ENCODE measurements around the gene EIF4G3. TPM values are rescaled to one million over a fixed set of nuclear protein-coding genes. Genes with fewer than 3 reads are reported as not detected.
A peak's percentile ranks its signal among the peaks of the same experiment; 100 is the strongest.

The EIF4G3 gene
- total and polyA plus RNA-seq, 2 donors (not counting 3 experiments of a cell fraction or from before 2014, with no cell fraction given): 40.7 to 78.5 TPM

GRCh38 chr1:21162740-21163464 lies 13.8 kb downstream of the EIF4G3 start:
- no peaks in the 10 kb centered on the region for H3K27me3 ChIP-seq (ENCODE audit: control insufficient read depth in 2 of 2, insufficient read depth in 2 of 2, low read length in 2 of 2)
- intact Hi-C loops (cut with micrococcal nuclease): no loop called here
- DNase-seq (ENCODE audit: low read depth, low spot score) (peak; percentile 55), FAIRE-seq (no peak)
- ChIA-PET CTCF (interaction anchor here (0.8 to 1.8 kb wide), 5 partner anchors 9 to 38 kb away, joined by 3 to 13 read pairs (median 3); no protein-coding TSS in a partner anchor), POLR2A (interaction anchor here (0.6 kb wide), 2 partner anchors 19 to 97 kb away, joined by 3 to 5 read pairs; no protein-coding TSS in a partner anchor)
- H2AFZ ChIP-seq (ENCODE audit: low read depth, low read length): no peak overlapping the region
- peaks cover 0 to 7% of the 10 kb centered on the region in 2 experiments for H3K36me3 ChIP-seq (ENCODE audit: control insufficient read depth in 2 of 2, extremely low read depth in 1 of 2, insufficient read depth in 2 of 2, low read length in 2 of 2)
- no TSS peak for BruUV-seq (replicated peaks)
- no peak overlapping the region for H3K9ac ChIP-seq (replicated peaks; ENCODE audit: extremely low read depth, insufficient read depth, low read length)
- TF ChIP-seq JUN (IDR thresholded peaks at IDR 0.05; ENCODE audit: borderline replicate concordance, insufficient read depth, insufficient read length, low read depth): no peak
- TF ChIP-seq POLR2AphosphoS5 (IDR thresholded peaks at IDR 0.05; ENCODE audit: insufficient read depth, low read depth, low read length): no peak
- no peak for TF ChIP-seq GATA2 (IDR thresholded peaks at IDR 0.05; ENCODE audit: insufficient read depth, insufficient read length, low read depth, low read length)
- TF ChIP-seq, protein P1, sequence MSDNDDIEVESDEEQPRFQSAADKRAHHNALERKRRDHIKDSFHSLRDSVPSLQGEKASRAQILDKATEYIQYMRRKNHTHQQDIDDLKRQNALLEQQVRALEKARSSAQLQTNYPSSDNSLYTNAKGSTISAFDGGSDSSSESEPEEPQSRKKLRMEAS (IDR thresholded peaks at IDR 0.05; ENCODE audit: insufficient read depth, insufficient read length): no peak
- no peak for TF ChIP-seq POLR2A (IDR thresholded peaks at IDR 0.05; ENCODE audit: low read depth, low read length)
- TF ChIP-seq EZH2 (IDR thresholded peaks at IDR 0.05; ENCODE audit: borderline replicate concordance, low read depth, low read length, severe bottlenecking): no peak
- TF ChIP-seq, protein P2, sequence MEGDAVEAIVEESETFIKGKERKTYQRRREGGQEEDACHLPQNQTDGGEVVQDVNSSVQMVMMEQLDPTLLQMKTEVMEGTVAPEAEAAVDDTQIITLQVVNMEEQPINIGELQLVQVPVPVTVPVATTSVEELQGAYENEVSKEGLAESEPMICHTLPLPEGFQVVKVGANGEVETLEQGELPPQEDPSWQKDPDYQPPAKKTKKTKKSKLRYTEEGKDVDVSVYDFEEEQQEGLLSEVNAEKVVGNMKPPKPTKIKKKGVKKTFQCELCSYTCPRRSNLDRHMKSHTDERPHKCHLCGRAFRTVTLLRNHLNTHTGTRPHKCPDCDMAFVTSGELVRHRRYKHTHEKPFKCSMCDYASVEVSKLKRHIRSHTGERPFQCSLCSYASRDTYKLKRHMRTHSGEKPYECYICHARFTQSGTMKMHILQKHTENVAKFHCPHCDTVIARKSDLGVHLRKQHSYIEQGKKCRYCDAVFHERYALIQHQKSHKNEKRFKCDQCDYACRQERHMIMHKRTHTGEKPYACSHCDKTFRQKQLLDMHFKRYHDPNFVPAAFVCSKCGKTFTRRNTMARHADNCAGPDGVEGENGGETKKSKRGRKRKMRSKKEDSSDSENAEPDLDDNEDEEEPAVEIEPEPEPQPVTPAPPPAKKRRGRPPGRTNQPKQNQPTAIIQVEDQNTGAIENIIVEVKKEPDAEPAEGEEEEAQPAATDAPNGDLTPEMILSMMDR (IDR thresholded peaks at IDR 0.05; ENCODE audit: extremely low read depth in 1 of 2, insufficient read depth in 1 of 2, low read depth in 1 of 2, low read length in 2 of 2): no peak
- TF ChIP-seq MYC (IDR thresholded peaks at IDR 0.05; ENCODE audit: low read depth, low read length): no peak
- TF ChIP-seq FOS (IDR thresholded peaks at IDR 0.05; ENCODE audit: borderline replicate concordance, insufficient read depth, low read length): no peak
- dilution Hi-C loops (cut with MboI; ENCODE audit: extremely low pct_ligation_motif_present, low sequenced_read_pairs): no loop called here
- H3K4me1 ChIP-seq (ENCODE audit: control insufficient read depth, extremely low read depth, insufficient read depth, low read length): no peaks in the 10 kb centered on the region
- H3K4me3 ChIP-seq (replicated peaks in 1 of 3; ENCODE audit: insufficient read depth in 1 of 3, low read depth in 1 of 3, low read length in 3 of 3): no peak overlapping the region
- H3K9me1 ChIP-seq (replicated peaks; ENCODE audit: control insufficient read depth, extremely low read depth, insufficient read depth, low read length): no peaks in the 10 kb centered on the region
- peaks cover 90% of the 10 kb centered on the region for H3K79me2 ChIP-seq (ENCODE audit: control insufficient read depth, insufficient read depth, low read length)
- peaks cover 4% of the 10 kb centered on the region for H4K20me1 ChIP-seq (replicated peaks; ENCODE audit: control insufficient read depth, extremely low read depth, insufficient read depth, low read length)
- no peak overlapping the region for H3K27ac ChIP-seq (ENCODE audit: insufficient read depth, low read depth, low read length)
- no peak overlapping the region for H3K4me2 ChIP-seq (ENCODE audit: insufficient read depth, low read length)
- H3K9me3 ChIP-seq (replicated peaks; ENCODE audit: control insufficient read depth, insufficient read depth, low read length): no peaks in the 10 kb centered on the region

Data from endothelial cell of umbilical vein (primary cell).